HEK293T (cell line): ENCODE data around the gene MGAT4A.

Source experiments
- CTCF ChIA-PET: fragments of 350-600 bp; formaldehyde crosslinking; extraction: SDS; loops from one replicate; lab custom pipeline; 2021; ENCODE audit warnings: antibody characterized with exemption, inconsistent platforms; lab: Yijun Ruan, JAX
- POLR2A ChIA-PET: fragments of 350-600 bp; formaldehyde crosslinking; extraction: SDS; loops from one replicate; lab custom pipeline; 2020; ENCODE audit warnings: antibody characterized with exemption, inconsistent platforms; lab: Yijun Ruan, JAX
- DNase-seq: peaks from one replicate; pipeline ENCODE4 v3.0.0; 2012; ENCODE audit warnings: mixed read lengths; ENCODE audit errors: extremely low spot score
- ARNT ChIP-seq: fragments of 450-650 bp; IDR thresholded peaks from 2 replicates; pipeline ENCODE4 v1.6.1; 2017; ENCODE audit warnings: mild to moderate bottlenecking
- BHLHE40 ChIP-seq: fragments of 450-650 bp; IDR thresholded peaks from 2 replicates; pipeline ENCODE4 v1.6.1; 2016; ENCODE audit warnings: mild to moderate bottlenecking, moderate library complexity, borderline replicate concordance
- CTBP1 ChIP-seq: fragments of 450-650 bp; IDR thresholded peaks from 2 replicates; pipeline ENCODE4 v1.6.1; 2016; ENCODE audit warnings: borderline replicate concordance
- ELF4 ChIP-seq: fragments of 450-650 bp; IDR thresholded peaks from 2 replicates; pipeline ENCODE4 v1.6.1; 2017; ENCODE audit warnings: antibody characterized with exemption
- FOXA1 ChIP-seq: fragments of 450-650 bp; IDR thresholded peaks from 2 replicates; pipeline ENCODE4 v1.6.1; 2016; ENCODE audit warnings: mild to moderate bottlenecking
- FOXK2 ChIP-seq: fragments of 450-650 bp; IDR thresholded peaks from 2 replicates; pipeline ENCODE4 v1.6.1; 2016; ENCODE audit warnings: mild to moderate bottlenecking
- FOXM1 ChIP-seq: fragments of 450-650 bp; IDR thresholded peaks from 2 replicates; pipeline ENCODE4 v1.6.1; 2017; ENCODE audit warnings: mild to moderate bottlenecking, borderline replicate concordance
- HDGF ChIP-seq: fragments of 450-650 bp; IDR thresholded peaks from 2 replicates; pipeline ENCODE4 v1.6.1; 2017; ENCODE audit warnings: antibody characterized with exemption, borderline replicate concordance
- L3MBTL2 ChIP-seq: fragments of 450-650 bp; conservative IDR thresholded peaks from 2 replicates; pipeline ENCODE4 v1.6.1; 2016; ENCODE audit warnings: mild to moderate bottlenecking
- LEF1 ChIP-seq: fragments of 450-650 bp; IDR thresholded peaks from 2 replicates; pipeline ENCODE4 v1.6.1; 2017; ENCODE audit warnings: mild to moderate bottlenecking, borderline replicate concordance
- NFRKB ChIP-seq: fragments of 450-650 bp; IDR thresholded peaks from 2 replicates; pipeline ENCODE4 v1.6.1; 2016; ENCODE audit warnings: mild to moderate bottlenecking, moderate library complexity
- SP1 ChIP-seq: fragments of 450-650 bp; IDR thresholded peaks from 2 replicates; pipeline ENCODE4 v1.6.1; 2017
- SUZ12 ChIP-seq: fragments of 450-650 bp; IDR thresholded peaks from 2 replicates; pipeline ENCODE4 v1.6.1; 2016; ENCODE audit warnings: mild to moderate bottlenecking
- TARDBP ChIP-seq: fragments of 450-650 bp; IDR thresholded peaks from 2 replicates; pipeline ENCODE4 v1.6.1; 2016
- ZNF384 ChIP-seq: fragments of 450-650 bp; IDR thresholded peaks from 2 replicates; pipeline ENCODE4 v1.6.1; 2016
- TF ChIP-seq, protein P1 (sequence below): fragments of 450-650 bp; IDR thresholded peaks from 2 replicates; pipeline ENCODE4 v1.6.1; 2016

The MGAT4A gene

DNA sequence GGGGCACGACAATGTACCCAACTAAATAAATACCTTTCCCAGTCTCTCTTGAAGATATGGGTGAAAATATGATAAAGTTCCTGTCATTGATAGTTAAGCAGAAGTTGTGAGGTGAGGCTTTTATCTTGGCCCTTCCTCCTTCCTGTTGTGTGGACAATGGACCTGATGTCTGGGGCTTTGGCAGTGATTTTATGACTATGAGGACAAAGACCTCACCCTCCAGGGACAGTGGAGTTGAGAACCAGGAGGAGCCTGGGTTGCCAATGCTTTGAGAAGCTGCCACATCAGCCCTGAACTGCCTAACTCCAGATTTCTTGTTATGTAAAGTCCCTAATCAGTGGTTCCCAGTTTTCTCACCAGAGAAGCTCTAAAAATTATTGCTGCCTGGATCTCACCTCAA lies 20.8 kb upstream of the MGAT4A start:
- CTCF ChIA-PET, result no interaction called here

DNA sequence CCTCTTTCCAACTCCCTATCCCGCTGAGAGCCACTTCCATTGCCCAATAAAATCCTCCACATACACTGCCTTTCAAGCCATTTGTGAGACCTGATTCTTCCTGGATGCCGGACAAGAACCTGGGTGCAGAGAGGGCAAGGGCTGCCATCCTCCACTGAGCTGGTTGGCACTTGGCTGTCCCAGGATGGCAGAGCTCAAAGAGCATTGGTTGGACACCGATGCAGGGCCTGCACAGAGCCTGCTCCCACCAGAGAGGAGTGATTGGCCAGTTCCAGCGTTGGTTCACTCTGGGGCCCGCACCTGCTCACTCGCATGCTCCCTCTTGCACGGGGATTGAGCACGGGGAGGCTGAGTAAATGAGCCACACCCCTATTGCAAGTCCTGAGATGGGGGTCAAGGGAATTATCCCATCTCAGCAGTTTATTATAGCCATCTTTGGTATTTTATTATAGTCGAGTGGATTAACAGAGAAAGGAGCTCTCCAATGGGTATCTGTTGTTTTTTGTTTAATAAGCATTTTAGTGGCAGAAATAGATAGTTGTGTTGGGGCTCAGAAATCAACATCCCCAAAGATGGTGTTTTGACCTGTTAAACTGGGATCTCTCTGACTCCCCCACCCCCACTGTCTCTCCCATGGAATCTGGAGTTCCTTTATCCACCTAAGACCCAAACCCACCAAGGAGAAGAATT lies 19.8 kb upstream of the MGAT4A start:
- no peak for TF ChIP-seq CTBP1
- TF ChIP-seq, protein P1, sequence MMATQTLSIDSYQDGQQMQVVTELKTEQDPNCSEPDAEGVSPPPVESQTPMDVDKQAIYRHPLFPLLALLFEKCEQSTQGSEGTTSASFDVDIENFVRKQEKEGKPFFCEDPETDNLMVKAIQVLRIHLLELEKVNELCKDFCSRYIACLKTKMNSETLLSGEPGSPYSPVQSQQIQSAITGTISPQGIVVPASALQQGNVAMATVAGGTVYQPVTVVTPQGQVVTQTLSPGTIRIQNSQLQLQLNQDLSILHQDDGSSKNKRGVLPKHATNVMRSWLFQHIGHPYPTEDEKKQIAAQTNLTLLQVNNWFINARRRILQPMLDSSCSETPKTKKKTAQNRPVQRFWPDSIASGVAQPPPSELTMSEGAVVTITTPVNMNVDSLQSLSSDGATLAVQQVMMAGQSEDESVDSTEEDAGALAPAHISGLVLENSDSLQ, result no peak
- CTCF ChIA-PET, result no interaction called here
- no peak for DNase-seq
- POLR2A ChIA-PET, result no interaction called here

More for the DNA sequence above, 20.8 kb upstream of the MGAT4A start:
- POLR2A ChIA-PET, result no interaction called here
- TF ChIP-seq LEF1 (no peak), ELF4 (no peak), FOXM1 (no peak), ZNF384 (no peak), HDGF (no peak), L3MBTL2 (no peak), ARNT (no peak), BHLHE40 (no peak)
- no peak for DNase-seq

DNA sequence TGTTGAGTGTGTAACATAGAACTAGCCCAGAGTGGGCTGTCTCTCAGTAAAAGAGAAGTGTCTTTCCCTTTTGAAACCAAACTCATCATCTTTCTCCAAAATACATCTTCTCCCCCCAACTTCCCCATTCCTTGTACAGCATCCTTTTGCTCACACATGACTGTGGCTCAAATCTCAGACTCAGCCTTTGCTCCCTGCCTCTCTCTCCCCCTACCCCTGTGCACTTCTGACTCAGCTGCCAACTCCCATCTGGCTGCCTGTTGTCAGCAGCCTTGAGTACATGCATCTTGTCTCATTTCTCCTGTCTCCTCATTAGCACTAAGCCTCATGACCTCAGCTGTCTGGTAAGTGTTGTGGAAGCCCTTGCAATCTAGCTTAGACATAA lies 18.1 kb upstream of the MGAT4A start:
- TF ChIP-seq CTBP1 (no peak), FOXM1 (no peak), FOXK2 (no peak), ARNT (no peak), SP1 (no peak), TARDBP (no peak), LEF1 (no peak), FOXA1 (no peak), ELF4 (no peak), ZNF384 (no peak), BHLHE40 (no peak), SUZ12 (no peak), L3MBTL2 (no peak), NFRKB (no peak), HDGF (no peak)
- TF ChIP-seq, protein P1, result no peak
- DNase-seq, result no peak
- ChIA-PET POLR2A (no interaction called here), CTCF (no interaction called here)

DNA sequence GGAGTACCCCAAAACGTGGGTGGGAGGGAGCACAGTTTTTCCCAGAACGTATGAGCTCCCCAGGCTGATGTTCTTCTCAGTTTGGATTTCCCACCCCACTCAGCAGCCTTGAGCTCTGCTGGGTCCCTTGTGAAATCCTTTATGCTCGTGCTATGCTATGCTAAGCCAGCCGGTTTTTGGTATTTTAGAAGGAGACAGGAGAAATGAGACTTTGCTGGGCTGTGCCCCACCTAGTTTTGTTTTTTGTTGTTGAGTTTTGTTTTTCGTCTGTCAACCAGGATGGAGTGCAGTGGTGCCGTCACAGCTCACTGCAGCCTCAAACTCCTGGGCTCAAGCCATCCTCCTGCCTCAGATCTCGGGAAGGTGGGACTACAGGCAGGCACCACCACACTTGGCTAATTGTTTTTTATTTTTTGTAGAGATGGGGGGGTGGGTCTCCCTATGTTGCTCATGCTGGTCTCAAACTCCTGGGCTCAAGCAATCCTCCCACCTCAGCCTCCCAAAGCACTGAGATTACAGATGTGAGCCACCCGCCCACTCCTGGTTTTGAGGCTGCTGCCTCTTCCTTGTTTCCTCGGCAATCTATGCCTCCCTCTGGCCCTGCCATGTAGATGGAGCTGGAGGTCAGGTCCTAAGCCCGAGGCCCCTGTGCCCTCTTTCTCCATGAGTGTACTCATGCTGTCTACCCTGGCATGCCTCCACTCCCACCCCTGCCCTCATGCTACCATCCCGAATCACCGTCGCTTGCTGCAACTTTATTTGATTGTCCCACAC lies 17.5 kb upstream of the MGAT4A start:
- no peak for DNase-seq
- ChIA-PET CTCF (no interaction called here), POLR2A (interaction anchor here (1.0 kb wide), 1 partner anchor 18 kb away, joined by 3 read pairs; the partner anchor contains the start of gene MGAT4A)
- TF ChIP-seq L3MBTL2 (no peak), TARDBP (no peak), BHLHE40 (no peak), CTBP1 (no peak), NFRKB (no peak), ELF4 (no peak), ZNF384 (no peak), FOXK2 (no peak)
- TF ChIP-seq, protein P1, result no peak

DNA sequence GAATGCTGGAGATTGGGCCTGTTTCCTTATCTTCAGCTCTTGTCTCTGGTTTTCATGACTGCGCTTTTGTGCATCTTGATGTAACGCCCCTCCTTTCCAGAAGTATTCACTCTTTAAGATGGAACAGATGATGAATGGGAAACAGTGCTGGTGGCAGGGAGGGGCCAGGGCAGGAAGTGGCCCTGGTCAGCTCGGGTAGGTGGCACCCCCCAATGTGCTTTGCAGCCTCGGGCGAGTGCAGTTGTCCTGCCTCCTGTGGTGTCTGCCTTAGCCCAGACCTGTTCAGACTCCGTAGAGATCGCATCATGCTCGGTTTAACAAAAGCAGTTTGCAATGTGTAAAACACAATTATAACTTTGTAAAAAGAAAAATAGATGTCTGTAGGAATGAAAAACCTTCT lies 17.0 kb upstream of the MGAT4A start:
- ChIA-PET CTCF (no interaction called here), POLR2A (interaction anchor here (1.0 kb wide), 1 partner anchor 17 kb away, joined by 3 read pairs; the partner anchor contains the start of gene MGAT4A)
- no peak for DNase-seq
- TF ChIP-seq FOXM1 (no peak), NFRKB (no peak), TARDBP (no peak), ARNT (no peak), L3MBTL2 (no peak), BHLHE40 (no peak), SP1 (no peak), CTBP1 (no peak), LEF1 (no peak)

DNA sequence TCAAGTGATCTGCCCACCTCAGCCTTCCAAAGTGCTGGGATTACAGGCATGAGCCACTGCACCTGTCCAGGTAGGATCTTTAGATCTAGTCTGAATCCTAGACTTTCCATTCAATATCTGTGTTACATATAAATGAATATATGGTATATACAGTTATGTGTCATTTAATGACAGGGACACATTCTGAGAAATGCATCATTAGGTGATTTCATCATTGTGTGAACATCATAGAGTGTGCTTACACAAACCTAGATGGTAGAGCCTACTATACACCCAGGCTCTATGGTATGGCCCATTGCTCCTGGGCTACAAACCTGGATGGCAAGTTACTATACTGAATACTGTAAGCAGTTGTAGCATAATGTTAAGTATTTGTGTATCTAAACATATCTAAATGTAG lies 15.5 kb upstream of the MGAT4A start:
- ChIA-PET POLR2A (no interaction called here), CTCF (no interaction called here)
- TF ChIP-seq FOXA1 (no peak), HDGF (no peak), TARDBP (no peak)
- no peak for DNase-seq
